Pancreas (tissue), 10 donors: ENCODE measurements around the gene ATAT1. TPM values are rescaled to one million over a fixed set of nuclear protein-coding genes. Genes with fewer than 3 reads are reported as not detected.

Experiments used
- ATAC-seq, 4 donors: fragments of 200-7000 bp; cut with Tn5 transposase; one replicate each; pipeline versions ENCODE4 v1.8.0 to v1.9.1; 2020; ENCODE audit warnings: mild to moderate bottlenecking in 4 of 4, moderate library complexity in 4 of 4
- DNase-seq, 6 donors: peaks; one replicate each; pipeline ENCODE4 v3.0.0-alpha.2; 2020
- FAIRE-seq: peaks from 2 replicates; lab custom pipeline; 2012; peaks lifted over from hg19 to GRCh38; lab: Jason Lieb, UNC
- H3K27ac ChIP-seq, 4 donors: fragments of 200-600 bp; sonication (generic); 1 replicate in 3 of 4; 2 replicates in 1 of 4; pipeline versions ENCODE4 v1.5.0 to v1.8.0; 2020
- H3K27me3 ChIP-seq, 4 donors: fragments of 200-600 bp; one replicate each; pipeline ENCODE4 v1.8.0; 2021
- H3K36me3 ChIP-seq, 3 donors: fragments of 200-600 bp; sonication (generic) in 1 of 3; one replicate each; pipeline versions ENCODE4 v1.5.0 to v1.8.0; 2020 to 2021
- H3K4me1 ChIP-seq, 3 donors: fragments of 200-600 bp; one replicate each; pipeline ENCODE4 v1.8.0; 2021
- H3K4me3 ChIP-seq, 4 donors: fragments of 200-600 bp; sonication (generic) in 2 of 4; one replicate each; pipeline versions ENCODE4 v1.5.0 to v1.8.0; 2020 to 2021
- H3K9me3 ChIP-seq, 4 donors: fragments of 200-600 bp; one replicate each; pipeline ENCODE4 v1.8.0; 2021
- WGBS, 2 donors: extraction: QIAGEN DNeasy Blood & Tissue Kit; methylation state at CpG; one replicate each; pipeline ENCODE4 v1.1.7; 2013; 5-methylcytosine and 5-hydroxymethylcytosine counted together
- intact Hi-C, 3 donors: fragments of 100-400 bp; cut with DNase I; formaldehyde crosslinking; loops; one replicate each; pipeline versions ENCODE4 v1.11.1 to v1.14.2; 2022
- polyA plus RNA-seq, 2 donors: library from polyadenylated mRNA; stranded (reverse); fragments of 200-250 nt; gene quantifications; one replicate each; pipeline ENCODE4 v1.2.3, GENCODE V29; 2013
- total RNA-seq, 6 donors: library from RNA; stranded (reverse); fragmentation: NEBNext Ultra II Directional in 4 of 6; extraction: Animal tissue kit (Norgen Biotek cat#: 25700) in 4 of 6; gene quantifications; one replicate each; pipeline versions ENCODE4 v1.2.1 to v1.2.4, GENCODE V29; 2021 to 2023
- TF ChIP-seq, protein P1 (sequence below), 4 donors: fragments of 200-600 bp; sonication (generic) in 3 of 4; IDR thresholded peaks; one replicate each; pipeline versions ENCODE4 v1.5.0 to v1.8.0; 2021; ENCODE audit warnings: antibody characterized with exemption in 4 of 4
- donor health status: healthy with polysubstance abuse.
- donor health status: DM: no; HTN: no; CAD: no; lungs with moderate emphysema.
- donor health status: DM: no; HTN: no; CAD: no.
- donor health status: control.
- donor health status: control.
- donor health status: Bipolar disorder and iron deficiency.
- donor health status: DM: yes; HTN: yes; CAD: no.
- donor health status: DM: no; HTN: no; CAD: no.
- donor health status: DM: no; HTN: no; CAD: no.
- donor health status: DM: yes; HTN: yes; CAD: no.

The ATAT1 gene
- total and polyA plus RNA-seq, 8 donors, result 2.1 to 9.1 (median 3.6) TPM

DNA sequence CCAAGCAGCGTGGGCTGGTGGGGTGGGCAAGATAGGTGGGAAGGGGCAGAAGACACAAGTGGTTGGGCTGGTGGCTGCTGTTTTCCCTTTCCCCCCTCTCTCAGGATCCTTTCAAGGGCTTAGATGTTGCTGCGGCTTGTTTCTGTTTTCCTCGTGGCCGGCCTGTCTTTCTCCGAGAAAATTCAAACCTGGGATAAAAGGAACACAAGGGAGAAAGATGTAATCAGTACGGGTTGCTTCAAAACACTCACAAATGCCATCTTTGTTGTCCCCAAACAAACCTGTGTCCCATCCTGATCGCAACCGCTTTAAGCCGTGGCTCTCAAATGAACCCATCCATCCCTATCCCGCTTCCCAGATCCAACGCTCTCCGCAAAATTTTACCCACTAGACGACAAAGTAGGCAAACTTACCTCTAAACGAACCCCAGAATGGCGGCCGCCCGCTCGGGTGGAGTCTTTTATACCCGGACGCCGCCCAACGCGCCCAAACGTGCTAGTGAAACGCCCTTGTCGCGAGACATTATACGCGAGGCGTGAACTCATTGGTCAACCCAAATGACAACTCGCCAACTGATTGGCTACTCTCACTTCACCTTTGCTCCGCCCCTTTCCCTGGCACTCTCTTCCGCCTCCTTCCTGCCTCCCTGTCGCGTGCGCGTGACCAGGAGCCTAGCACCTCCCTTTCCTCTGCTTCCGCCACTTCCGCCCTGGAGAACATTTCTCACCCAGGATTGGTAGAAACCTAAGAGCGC is 9.7 kb upstream of the ATAT1 start, which contains the start of gene PPP1R10:
PPP1R10 (minus strand) TSS at position 433 of the 754 bp plus-strand sequence. CDS start 7,299 bp downstream, outside the sequence.
- peak; percentile 95 for FAIRE-seq

DNA sequence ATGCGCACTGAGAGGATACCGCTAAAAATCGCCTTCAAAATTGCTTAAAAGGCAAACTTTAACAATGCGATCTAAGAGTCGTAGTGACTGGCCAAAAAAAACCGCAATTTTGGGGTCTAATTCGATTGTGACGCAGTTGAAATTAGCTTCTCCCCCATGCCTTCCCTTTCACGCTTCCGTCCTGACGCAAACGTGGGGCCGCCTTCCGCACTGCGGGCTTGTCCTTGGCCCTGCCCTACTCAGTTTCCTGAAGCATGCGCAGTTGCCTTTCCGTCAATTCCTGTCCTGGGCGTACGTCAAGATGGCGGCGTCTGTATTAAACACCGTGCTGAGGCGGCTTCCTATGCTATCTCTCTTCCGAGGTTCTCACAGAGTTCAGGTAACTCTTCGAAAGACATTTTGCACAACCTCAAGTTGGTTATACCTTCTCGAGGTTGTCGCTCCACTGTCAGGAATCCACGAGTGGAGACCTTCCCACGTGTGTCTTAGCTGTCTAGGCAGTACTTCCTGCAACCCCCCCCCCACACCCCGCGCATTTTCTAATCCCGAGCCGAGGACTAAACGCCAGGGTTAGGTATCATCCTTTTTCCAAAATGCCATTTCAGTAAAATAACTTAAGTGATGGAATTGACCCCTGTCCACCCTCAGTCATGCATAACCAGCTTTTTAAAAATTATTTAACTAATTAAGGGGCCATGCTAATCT is 9.0 kb upstream of the ATAT1 start, which contains the start of gene MRPS18B:
MRPS18B (plus strand) TSS at position 276 of the 705 bp plus-strand sequence; CDS start at position 302, 26 bp downstream.
- no peak for FAIRE-seq
- peak; percentile 73 to 88 (median 78) for ATAC-seq
- WGBS, 2 donors, result 0% methylated on average over 34 of the region's 34 CpGs
- peak; percentile 91 to 99 (median 98) for DNase-seq
- peaks cover 0 to 36% (median 8%) of the 10 kb centered on the region in 3 donors for H3K36me3 ChIP-seq
- peak within 1 kb of the TSS; percentile 76 to 93 (median 84) for H3K4me3 ChIP-seq
- H3K9me3 ChIP-seq, result no peaks in the 10 kb centered on the region
- intact Hi-C loops, result no loop called here
- H3K27me3 ChIP-seq, result no peaks in the 10 kb centered on the region
- TF ChIP-seq, protein P1, sequence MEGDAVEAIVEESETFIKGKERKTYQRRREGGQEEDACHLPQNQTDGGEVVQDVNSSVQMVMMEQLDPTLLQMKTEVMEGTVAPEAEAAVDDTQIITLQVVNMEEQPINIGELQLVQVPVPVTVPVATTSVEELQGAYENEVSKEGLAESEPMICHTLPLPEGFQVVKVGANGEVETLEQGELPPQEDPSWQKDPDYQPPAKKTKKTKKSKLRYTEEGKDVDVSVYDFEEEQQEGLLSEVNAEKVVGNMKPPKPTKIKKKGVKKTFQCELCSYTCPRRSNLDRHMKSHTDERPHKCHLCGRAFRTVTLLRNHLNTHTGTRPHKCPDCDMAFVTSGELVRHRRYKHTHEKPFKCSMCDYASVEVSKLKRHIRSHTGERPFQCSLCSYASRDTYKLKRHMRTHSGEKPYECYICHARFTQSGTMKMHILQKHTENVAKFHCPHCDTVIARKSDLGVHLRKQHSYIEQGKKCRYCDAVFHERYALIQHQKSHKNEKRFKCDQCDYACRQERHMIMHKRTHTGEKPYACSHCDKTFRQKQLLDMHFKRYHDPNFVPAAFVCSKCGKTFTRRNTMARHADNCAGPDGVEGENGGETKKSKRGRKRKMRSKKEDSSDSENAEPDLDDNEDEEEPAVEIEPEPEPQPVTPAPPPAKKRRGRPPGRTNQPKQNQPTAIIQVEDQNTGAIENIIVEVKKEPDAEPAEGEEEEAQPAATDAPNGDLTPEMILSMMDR (IDR thresholded peaks at IDR 0.05), result no peak
- peaks cover 16 to 30% (median 18%) of the 10 kb centered on the region in 3 donors for H3K4me1 ChIP-seq
- H3K27ac ChIP-seq, result peak within 1 kb of the TSS; percentile 92 to 98 (median 98)

More for the DNA sequence above, 9.7 kb upstream of the ATAT1 start, which contains the start of gene PPP1R10:
- H3K4me3 ChIP-seq, result peak within 1 kb of the TSS; percentile 76 to 93 (median 84)
- no peaks in the 10 kb centered on the region for H3K9me3 ChIP-seq
- intact Hi-C loops, result no loop called here
- TF ChIP-seq, protein P1 (IDR thresholded peaks at IDR 0.05), result no peak
- ATAC-seq, result peak; percentile 71 to 90 (median 81)
- DNase-seq, result peak; percentile 97 to 100 (median 99)
- H3K27ac ChIP-seq, result peak within 1 kb of the TSS; percentile 92 to 98 (median 98)
- peaks cover 19 to 36% (median 23%) of the 10 kb centered on the region in 3 donors for H3K4me1 ChIP-seq
- WGBS, 2 donors, result 0% methylated on average over 40 of the region's 40 CpGs
- H3K36me3 ChIP-seq, result peaks cover 0 to 29% (median 6%) of the 10 kb centered on the region in 3 donors
- no peaks in the 10 kb centered on the region for H3K27me3 ChIP-seq

DNA sequence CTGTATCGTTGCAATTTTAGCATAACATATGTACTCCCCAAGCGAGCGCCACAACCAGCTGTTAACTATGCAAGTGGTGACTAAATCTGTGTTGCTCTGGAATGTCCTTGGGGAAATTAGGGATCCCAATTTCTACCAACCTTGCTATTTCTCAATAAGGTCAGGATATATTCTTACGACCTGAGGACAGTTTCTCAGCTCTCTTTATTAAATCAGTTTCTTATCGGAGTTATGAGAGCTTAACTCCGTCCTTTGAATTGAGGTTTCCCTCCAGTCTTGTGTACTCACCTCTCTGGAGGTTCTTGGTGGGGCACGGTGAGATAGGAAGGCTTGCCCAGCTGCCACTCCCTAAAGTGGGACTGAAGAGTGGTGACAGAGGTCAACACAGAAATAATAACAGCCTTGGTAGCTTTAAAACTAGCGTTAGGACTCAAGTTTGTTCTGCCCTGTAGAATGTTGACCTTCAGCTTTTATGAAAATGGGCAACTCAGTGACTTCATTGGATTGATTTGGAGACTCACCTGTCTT is 8.3 kb upstream of the ATAT1 start:
- TF ChIP-seq, protein P1 (IDR thresholded peaks at IDR 0.05), result no peak
- Histone ChIP-seq H3K4me1 (peaks cover 10 to 23% (median 12%) of the 10 kb centered on the region in 3 donors), H3K36me3 (peaks cover 0 to 42% (median 13%) of the 10 kb centered on the region in 3 donors), H3K9me3 (no peaks in the 10 kb centered on the region), H3K4me3 (peak overlapping the region; percentile 24 to 79 (median 50)), H3K27me3 (no peaks in the 10 kb centered on the region), H3K27ac (peak overlapping the region; percentile 92 to 98 (median 98))
- DNase-seq, result no peak
- 2 to 3% methylated on average over 8 of the region's 8 CpGs for WGBS, 2 donors
- intact Hi-C loops, result no loop called here
- no peak for ATAC-seq
- FAIRE-seq, result no peak

DNA sequence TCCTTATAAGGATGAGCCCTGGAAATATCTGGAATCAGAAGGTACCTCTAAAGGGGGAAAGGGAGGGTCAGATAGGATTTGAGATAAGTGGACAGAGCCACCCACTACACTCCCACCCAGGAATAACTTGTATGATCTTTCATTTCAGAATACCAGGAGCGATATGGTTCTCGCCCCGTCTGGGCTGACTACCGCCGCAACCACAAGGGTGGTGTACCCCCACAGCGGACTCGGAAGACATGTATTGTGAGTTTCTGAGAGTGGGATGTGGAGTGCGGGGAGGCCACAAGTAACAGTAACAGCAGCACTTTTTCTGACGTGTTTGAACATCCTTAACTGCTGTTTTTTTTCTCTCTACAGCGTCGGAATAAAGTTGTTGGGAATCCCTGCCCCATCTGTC is 7.1 kb upstream of the ATAT1 start:
- no peak for FAIRE-seq
- H3K4me3 ChIP-seq, result no peak overlapping the region
- DNase-seq, result no peak
- WGBS, 2 donors, result 94 to 96% methylated on average over 11 of the region's 11 CpGs
- H3K36me3 ChIP-seq, result peaks cover 0 to 53% (median 13%) of the 10 kb centered on the region in 3 donors
- no peak overlapping the region for H3K27ac ChIP-seq
- TF ChIP-seq, protein P1 (IDR thresholded peaks at IDR 0.05), result no peak
- ATAC-seq, result no peak
- intact Hi-C loops, result no loop called here
- no peaks in the 10 kb centered on the region for H3K27me3 ChIP-seq
- peaks cover 0 to 11% (median 6%) of the 10 kb centered on the region in 3 donors for H3K4me1 ChIP-seq
- H3K9me3 ChIP-seq, result no peaks in the 10 kb centered on the region
